Epithelial cell of esophagus (primary cell): ENCODE results near the gene THOP1.

Source experiments
- DNase-seq: peaks from one replicate; pipeline ENCODE4 v3.0.0; 2010; ENCODE audit warnings: low read depth
- H3K4me3 ChIP-seq: 2 replicates; pipeline ENCODE4 v1.5.1; 2011; ENCODE audit warnings: mild to moderate bottlenecking, low read length, control low read depth
- CTCF ChIP-seq: IDR thresholded peaks from 2 replicates; pipeline ENCODE4 v1.5.1; 2011; ENCODE audit warnings: low read depth, mild to moderate bottlenecking, low read length, control low read depth, inconsistent platforms; ENCODE audit not compliant: insufficient read depth; ENCODE audit errors: missing control alignments

Gene THOP1

DNA sequence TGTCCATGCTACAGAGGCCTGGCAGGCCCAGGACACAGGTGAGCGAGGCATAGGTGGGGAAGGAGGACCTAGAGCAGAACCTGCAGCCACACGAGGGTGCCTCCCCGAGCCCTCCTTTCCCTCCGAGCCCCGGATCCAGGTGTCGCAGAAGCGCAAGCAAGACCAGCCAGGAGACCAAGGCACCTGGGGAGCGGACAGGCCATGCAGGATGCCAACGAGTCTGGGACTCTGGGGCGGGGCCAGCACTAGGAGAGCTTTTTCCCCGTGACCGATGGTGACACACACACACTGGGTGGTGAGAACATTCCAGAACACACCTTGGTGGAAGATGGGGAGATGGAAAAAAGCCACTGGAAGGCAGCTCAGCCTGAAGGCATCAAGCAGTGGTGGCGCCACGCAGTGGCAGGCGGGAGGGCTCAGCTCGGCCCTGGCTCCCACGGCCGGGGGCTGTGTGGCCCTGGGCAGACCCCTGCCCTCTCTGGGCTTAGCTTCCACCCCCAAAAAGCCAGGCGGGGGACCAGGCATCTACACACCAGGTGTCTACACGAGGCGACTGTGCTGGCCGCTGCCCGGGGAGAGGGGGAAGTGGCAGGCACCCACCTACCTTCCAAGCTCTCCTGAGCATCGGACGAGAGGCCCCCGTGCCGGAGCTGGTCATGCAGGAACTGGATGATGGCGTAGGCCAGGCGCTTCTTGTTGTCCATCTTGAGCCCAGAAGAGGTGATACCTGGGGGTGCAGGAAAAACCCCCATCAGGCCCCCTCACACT, 16.8 kb upstream of the THOP1 start:
- TF ChIP-seq CTCF, result no peak
- no peak overlapping the region for H3K4me3 ChIP-seq
- peak; percentile 34 for DNase-seq

GRCh38 chr19:2769218-2769617, 16.1 kb upstream of the THOP1 start:
- DNase-seq, result no peak

DNA sequence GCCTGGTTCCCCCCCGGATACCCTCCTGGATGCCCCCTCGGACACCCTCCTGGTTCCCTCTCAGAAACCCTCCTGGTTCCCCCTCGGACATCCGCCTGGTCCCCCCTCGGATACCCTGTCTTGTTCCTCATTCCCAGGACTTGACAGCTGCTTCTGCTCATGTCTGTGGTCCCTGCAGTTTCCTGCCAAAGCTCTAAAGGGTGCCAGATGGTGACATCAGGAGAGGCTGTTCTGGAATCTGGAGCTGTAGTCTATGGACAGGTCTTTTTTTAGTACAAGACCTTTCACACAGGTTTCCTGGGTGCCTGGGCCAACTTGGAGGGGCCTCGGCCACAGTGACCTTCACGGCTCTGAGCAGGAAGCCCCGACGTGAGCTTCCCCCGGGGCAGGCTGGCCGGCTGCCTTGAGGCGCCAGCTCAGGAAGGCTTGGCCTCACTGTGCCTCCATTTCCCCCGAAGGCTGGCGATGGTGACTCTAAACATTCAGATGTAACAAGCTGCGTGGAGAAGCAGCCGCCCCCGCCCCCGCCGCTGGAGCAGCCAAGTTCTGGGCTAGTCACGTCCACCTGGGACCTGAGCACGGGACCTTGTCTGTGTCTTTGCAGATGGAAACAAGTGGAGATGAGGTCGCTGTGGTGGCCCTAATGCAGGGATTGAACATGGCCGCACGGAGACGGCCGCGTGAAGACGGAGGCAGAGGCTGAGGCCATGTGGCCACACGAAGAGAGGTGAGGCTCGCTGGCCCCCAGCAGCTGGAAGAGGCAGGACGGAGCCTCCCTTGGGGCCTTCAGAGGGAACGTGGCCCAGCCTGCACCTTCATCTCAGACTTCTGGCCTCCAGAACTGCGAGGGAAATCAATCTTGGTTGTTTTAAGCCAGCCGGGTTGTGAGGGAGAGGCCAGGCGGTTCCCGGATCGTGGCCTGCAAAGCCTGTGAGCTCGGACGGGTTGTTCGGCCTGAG, 15.0 kb upstream of the THOP1 start:
- H3K4me3 ChIP-seq, result no peak overlapping the region
- no peak for TF ChIP-seq CTCF
- no peak for DNase-seq

More at GRCh38 chr19:2769218-2769617, 16.1 kb upstream of the THOP1 start:
- TF ChIP-seq CTCF, result no peak
- no peak overlapping the region for H3K4me3 ChIP-seq

DNA sequence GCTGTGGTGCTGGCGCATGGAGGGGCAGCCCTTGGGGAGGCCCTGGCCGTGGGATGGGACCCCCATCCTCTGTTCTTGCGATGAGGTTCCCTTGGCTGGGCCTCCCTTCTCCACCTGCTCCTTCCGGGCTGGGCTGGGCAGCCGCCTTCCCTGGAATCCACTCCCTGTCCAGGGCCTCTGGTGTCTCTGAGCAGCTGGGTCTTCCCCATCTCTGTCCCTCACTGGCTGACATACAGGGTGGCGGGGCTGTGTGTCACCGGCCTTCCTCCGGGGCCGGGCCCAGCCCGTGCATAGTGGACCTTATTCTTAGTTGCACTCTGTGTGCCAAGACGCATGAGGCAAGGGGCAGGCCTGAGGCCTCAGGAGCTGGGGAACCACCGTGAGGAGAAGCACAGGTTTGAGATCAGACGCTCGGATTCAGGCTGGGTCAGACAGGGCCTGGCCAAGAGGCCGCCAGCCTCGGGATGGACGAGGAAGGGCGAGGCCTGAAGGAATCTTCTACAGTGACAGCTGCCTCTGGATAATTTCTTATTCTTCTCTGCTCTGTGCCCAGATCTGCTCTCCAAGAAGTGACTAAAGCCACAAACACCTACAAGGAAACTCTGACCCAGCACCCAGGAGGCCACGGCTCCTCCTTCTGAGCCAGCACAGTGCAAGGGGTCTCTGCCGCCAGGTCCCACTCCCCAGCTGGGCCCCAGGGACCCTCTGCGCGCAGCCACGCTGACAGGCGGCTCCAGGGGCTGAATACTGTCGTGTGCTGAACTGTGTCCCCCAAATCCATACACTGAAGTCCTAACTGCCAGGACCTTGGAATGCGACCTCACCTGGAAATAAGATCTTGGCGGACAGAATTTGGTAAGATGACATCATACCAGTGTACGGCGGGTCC, 13.3 kb upstream of the THOP1 start:
- no peak for TF ChIP-seq CTCF
- DNase-seq, result no peak
- no peak overlapping the region for H3K4me3 ChIP-seq

- no peak for TF ChIP-seq CTCF
- DNase-seq, result no peak
- H3K4me3 ChIP-seq, result no peak overlapping the region
Measured at GRCh38 chr19:2774083-2774679, 11.1 kb upstream of the THOP1 start.

- DNase-seq, result no peak
- H3K4me3 ChIP-seq, result no peak overlapping the region
- no peak for TF ChIP-seq CTCF
Measured at GRCh38 chr19:2774953-2775555, 10.2 kb upstream of the THOP1 start.
